GM23248 (cell line): Measurements from ENCODE around the gene BMP5.

Source experiments
- EZH2 ChIP-seq: fragments of 200-600 bp; sonication (generic); IDR thresholded peaks from 2 replicates; pipeline ENCODE4 v1.6.1; 2018; ENCODE audit warnings: antibody characterized with exemption, mild to moderate bottlenecking; ENCODE audit not compliant: insufficient read depth, poor library complexity, severe bottlenecking
- EZH2phosphoT487 ChIP-seq: fragments of 200-600 bp; sonication (generic); IDR thresholded peaks from 2 replicates; pipeline ENCODE4 v1.6.1; 2018; ENCODE audit warnings: antibody characterized with exemption, moderate library complexity, mild to moderate bottlenecking, low read depth; ENCODE audit not compliant: insufficient read depth

GRCh38 chr6:55874316-55874715 lies 1.1 kb downstream of the BMP5 start:
- TF ChIP-seq EZH2 (no peak), EZH2phosphoT487 (no peak)
